ENCODE data around the gene NAGPA. TPM values are rescaled to one million over a fixed set of nuclear protein-coding genes. Genes with fewer than 3 reads are reported as not detected.
A peak's percentile ranks its signal among the peaks of the same experiment; 100 is the strongest.

The NAGPA gene
- total and polyA plus RNA-seq, 10 of the 15 experiments (the other 5 are each of a cell fraction or from before 2014, with no cell fraction given): 0.03 to 11.6 (median 6.6) TPM

GRCh38 chr16:5040451-5040850 is 6.7 kb upstream of the NAGPA start (continued):
- TF ChIP-seq ZNF24 (IDR thresholded peaks at IDR 0.05): no peak

- in situ Hi-C loops (cut with MboI): no loop called here
- FAIRE-seq: no peak
- no peak overlapping the region for H3K4me3 ChIP-seq
These were observed 2.8 kb upstream of the NAGPA start for GRCh38 chr16:5036228-5037156.

More at GRCh38 chr16:5036228-5037156, 2.8 kb upstream of the NAGPA start:
- POLR2A ChIA-PET: no interaction called here
- RAD21 ChIA-PET (ENCODE audit: unreplicated experiment): no interaction called here
- intact Hi-C loops (cut with micrococcal nuclease; ENCODE audit: unreplicated experiment): no loop called here
- Histone ChIP-seq H3K4me1 (ENCODE audit: control insufficient read depth, insufficient read depth, low read length) (peaks cover 24% of the 10 kb centered on the region), H3K4me2 (ENCODE audit: control insufficient read depth, insufficient read depth) (peak overlapping the region; percentile 30; the same call in 1 of the 2 replicates), H2AFZ (ENCODE audit: control insufficient read depth, low read depth, low read length) (no peak overlapping the region), H3K36me3 (ENCODE audit: control insufficient read depth in 2 of 2, insufficient read depth in 2 of 2, low read length in 1 of 2) (no peaks in the 10 kb centered on the region), H3K9ac (ENCODE audit: control insufficient read depth, insufficient read depth, low read length) (no peak overlapping the region), H4K20me1 (ENCODE audit: control insufficient read depth, insufficient read depth) (no peaks in the 10 kb centered on the region), H3K9me3 (replicated peaks; ENCODE audit: control insufficient read depth, insufficient read depth, low read length) (no peaks in the 10 kb centered on the region), H3K27ac (ENCODE audit: control insufficient read depth, insufficient read depth) (no peak overlapping the region), H3K27me3 (replicated peaks in 1 of 2; ENCODE audit: control insufficient read depth in 2 of 2, insufficient read depth in 2 of 2, low read length in 1 of 2) (no peaks in the 10 kb centered on the region), H3K79me2 (ENCODE audit: control insufficient read depth, insufficient read depth, low read length) (no peaks in the 10 kb centered on the region)
- no peak for DNase-seq (ENCODE audit: low read depth, low spot score)
- WGBS (ENCODE audit: insufficient coverage, insufficient replicate concordance, low lambda C conversion rate, missing lambda C conversion rate): 23% methylated on average over 12 of the region's 12 CpGs
- no peak for TF ChIP-seq NRF1 (conservative IDR thresholded peaks at IDR 0.05; ENCODE audit: low read depth, low read length)
- no peak for TF ChIP-seq NR2F1 (conservative IDR thresholded peaks at IDR 0.05)
- TF ChIP-seq STAT1 (conservative IDR thresholded peaks at IDR 0.05): no peak
- TF ChIP-seq ZSCAN29 (IDR thresholded peaks at IDR 0.05): no peak
- TF ChIP-seq RCOR1 (conservative IDR thresholded peaks at IDR 0.05; ENCODE audit: low read depth, low read length): no peak
- TF ChIP-seq MYB (IDR thresholded peaks at IDR 0.05; ENCODE audit: borderline replicate concordance, low read depth, low read length): no peak
- no peak for TF ChIP-seq ZNF592 (IDR thresholded peaks at IDR 0.05)
- no peak for TF ChIP-seq MLLT1 (IDR thresholded peaks at IDR 0.05)
- CTCF ChIA-PET: interaction anchor here (0.8 kb wide), 1 partner anchor 352 kb away, joined by 3 read pairs; no protein-coding TSS in a partner anchor
- SMC1A ChIA-PET (ENCODE audit: uncharacterized antibody, unreplicated experiment): interaction anchor here (0.6 kb wide), 1 partner anchor 1111 kb away, joined by 3 read pairs; no protein-coding TSS in a partner anchor
- BruUV-seq (replicated peaks): no TSS peak
- ATAC-seq: no peak

Measured in GM12878 (cell line).